Vagina (tissue), 2 donors: ENCODE results near the gene TMEM92.

ENCODE experiments used
- POLR2A ChIP-seq, 2 donors: fragments of 450-650 bp; IDR thresholded peaks; one replicate each; pipeline ENCODE4 v1.6.1; 2017; ENCODE audit warnings: antibody characterized with exemption in 2 of 2, mild to moderate bottlenecking in 2 of 2, moderate library complexity in 2 of 2
- POLR2AphosphoS5 ChIP-seq, 2 donors: sonication (generic); formaldehyde crosslinking; IDR thresholded peaks; one replicate each; pipeline ENCODE4 v1.9.0; 2017; ENCODE audit warnings: antibody characterized with exemption in 2 of 2, mild to moderate bottlenecking in 2 of 2, low read depth in 1 of 2; ENCODE audit not compliant: insufficient read depth in 1 of 2
- TF ChIP-seq, protein P1 (sequence below), 3 experiments: fragments of 450-650 bp in 2 of 3; fragments of 200-600 bp in 1 of 3; sonication (generic) in 1 of 3; IDR thresholded peaks; one replicate each; pipeline ENCODE4 v1.5.1; 2017 to 2019; ENCODE audit warnings: antibody characterized with exemption in 3 of 3, mild to moderate bottlenecking in 2 of 3, moderate library complexity in 2 of 3

DNA sequence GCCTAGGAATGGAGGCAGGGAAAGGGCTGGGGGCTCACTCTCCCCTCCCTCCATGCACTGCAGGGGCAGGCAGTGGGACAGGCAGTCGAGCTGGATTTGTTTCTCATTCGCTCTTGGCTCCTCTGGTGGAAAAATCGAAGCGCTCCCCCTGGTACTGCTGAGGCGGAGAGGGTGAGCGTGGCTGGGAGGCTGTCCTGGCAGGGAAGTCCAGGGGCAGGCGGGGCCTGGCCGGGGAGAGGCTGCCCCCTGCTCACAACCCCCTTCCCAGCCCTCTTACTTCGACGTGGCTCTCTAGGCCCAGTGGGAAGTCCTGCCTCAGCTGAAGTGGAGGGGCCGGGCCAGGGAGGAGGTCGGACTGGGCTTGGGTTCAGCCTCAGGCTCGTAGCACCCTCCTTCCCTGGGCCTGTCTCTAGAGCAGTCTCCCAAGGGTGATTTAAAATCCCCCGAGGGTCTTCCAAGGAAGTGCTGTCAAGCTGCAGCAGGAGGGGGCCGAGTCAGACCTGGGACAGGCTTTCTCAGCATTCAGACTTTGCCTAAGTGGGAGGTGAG, 16.5 kb upstream of the TMEM92 start:
- TF ChIP-seq, protein P1, sequence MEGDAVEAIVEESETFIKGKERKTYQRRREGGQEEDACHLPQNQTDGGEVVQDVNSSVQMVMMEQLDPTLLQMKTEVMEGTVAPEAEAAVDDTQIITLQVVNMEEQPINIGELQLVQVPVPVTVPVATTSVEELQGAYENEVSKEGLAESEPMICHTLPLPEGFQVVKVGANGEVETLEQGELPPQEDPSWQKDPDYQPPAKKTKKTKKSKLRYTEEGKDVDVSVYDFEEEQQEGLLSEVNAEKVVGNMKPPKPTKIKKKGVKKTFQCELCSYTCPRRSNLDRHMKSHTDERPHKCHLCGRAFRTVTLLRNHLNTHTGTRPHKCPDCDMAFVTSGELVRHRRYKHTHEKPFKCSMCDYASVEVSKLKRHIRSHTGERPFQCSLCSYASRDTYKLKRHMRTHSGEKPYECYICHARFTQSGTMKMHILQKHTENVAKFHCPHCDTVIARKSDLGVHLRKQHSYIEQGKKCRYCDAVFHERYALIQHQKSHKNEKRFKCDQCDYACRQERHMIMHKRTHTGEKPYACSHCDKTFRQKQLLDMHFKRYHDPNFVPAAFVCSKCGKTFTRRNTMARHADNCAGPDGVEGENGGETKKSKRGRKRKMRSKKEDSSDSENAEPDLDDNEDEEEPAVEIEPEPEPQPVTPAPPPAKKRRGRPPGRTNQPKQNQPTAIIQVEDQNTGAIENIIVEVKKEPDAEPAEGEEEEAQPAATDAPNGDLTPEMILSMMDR (IDR thresholded peaks at IDR 0.05), result no peak
- TF ChIP-seq POLR2AphosphoS5 (IDR thresholded peaks at IDR 0.05; ENCODE audit: insufficient read depth in 1 of 2, low read depth in 1 of 2), result peak in 1 of 2 donors; percentile 51
- TF ChIP-seq POLR2A (IDR thresholded peaks at IDR 0.05), result no peak
